T-helper 17 cell (primary cell): ENCODE data around the gene GRB10. TPM values are rescaled to one million over a fixed set of nuclear protein-coding genes. Genes with fewer than 3 reads are reported as not detected.
A peak's percentile ranks its signal among the peaks of the same experiment; 100 is the strongest.

Experiments used
- ATAC-seq: fragments of 150-1000 bp; cut with Tn5 transposase; 2 replicates; pipeline ENCODE4 v1.10.0; 2021; ENCODE audit warnings: mild to moderate bottlenecking, moderate library complexity
- DNase-seq, 3 donors: peaks; one replicate each; pipeline versions ENCODE4 v3.0.0 to v3.0.0-alpha.2; 2020 to 2021
- H3K9me3 ChIP-seq: one replicate; pipeline ENCODE4 v1.7.0; 2013; ENCODE audit warnings: low read length, mild to moderate bottlenecking; ENCODE audit not compliant: control insufficient read depth, poor library complexity, severe bottlenecking
- H3K27ac Mint-ChIP-seq: one replicate; pipeline ENCODE4 v1.8.0; 2022; ENCODE audit warnings: mild to moderate bottlenecking, moderate library complexity, mixed read lengths
- H3K27me3 Mint-ChIP-seq: one replicate; pipeline ENCODE4 v1.8.0; 2022; ENCODE audit warnings: mixed read lengths
- H3K36me3 Mint-ChIP-seq: one replicate; pipeline ENCODE4 v1.8.0; 2022; ENCODE audit warnings: low read depth, mixed read lengths
- H3K4me1 Mint-ChIP-seq: one replicate; pipeline ENCODE4 v1.8.0; 2022; ENCODE audit warnings: mild to moderate bottlenecking, mixed read lengths
- H3K4me3 Mint-ChIP-seq: one replicate; pipeline ENCODE4 v1.8.0; 2022; ENCODE audit warnings: mild to moderate bottlenecking, moderate library complexity, mixed read lengths
- total RNA-seq, 4 donors: library from RNA in 2 of 4; stranded (reverse) in 2 of 4; gene quantifications; one replicate each; pipeline ENCODE4 v1.2.3 and lab custom pipeline; 2022 to 2026

GRB10 gene
- total RNA-seq, 2 donors from 2014 or later, result 3.8 to 7.0 TPM

GRCh38 chr7:50814166-50814565 lies 31.5 kb upstream of the GRB10 start:
- ATAC-seq (no peak), DNase-seq (no peak)
- H3K27ac Mint-ChIP-seq, result no peak overlapping the region
- no peaks in the 10 kb centered on the region for H3K9me3 ChIP-seq
- no peak overlapping the region for H3K4me3 Mint-ChIP-seq
- H3K36me3 Mint-ChIP-seq, result no peaks in the 10 kb centered on the region
- peaks cover 10% of the 10 kb centered on the region for H3K27me3 Mint-ChIP-seq
- no peaks in the 10 kb centered on the region for H3K4me1 Mint-ChIP-seq

GRCh38 chr7:50812841-50813475 lies 30.3 kb upstream of the GRB10 start:
- H3K4me1 Mint-ChIP-seq, result no peaks in the 10 kb centered on the region
- H3K4me3 Mint-ChIP-seq, result no peak overlapping the region
- no peak for DNase-seq
- peaks cover 10% of the 10 kb centered on the region for H3K27me3 Mint-ChIP-seq
- H3K36me3 Mint-ChIP-seq, result no peaks in the 10 kb centered on the region
- H3K27ac Mint-ChIP-seq, result no peak overlapping the region
- ATAC-seq, result no peak
- no peaks in the 10 kb centered on the region for H3K9me3 ChIP-seq

GRCh38 chr7:50812094-50812493 lies 29.4 kb upstream of the GRB10 start:
- peak overlapping the region; percentile 8 for H3K27ac Mint-ChIP-seq
- H3K4me1 Mint-ChIP-seq, result no peaks in the 10 kb centered on the region
- ATAC-seq, result no peak
- peaks cover 10% of the 10 kb centered on the region for H3K27me3 Mint-ChIP-seq
- DNase-seq, result no peak
- H3K4me3 Mint-ChIP-seq, result no peak overlapping the region
- H3K36me3 Mint-ChIP-seq, result no peaks in the 10 kb centered on the region
- no peaks in the 10 kb centered on the region for H3K9me3 ChIP-seq

GRCh38 chr7:50808282-50808888 lies 25.7 kb upstream of the GRB10 start:
- H3K27me3 Mint-ChIP-seq, result peaks cover 15% of the 10 kb centered on the region
- no peaks in the 10 kb centered on the region for H3K9me3 ChIP-seq
- H3K4me1 Mint-ChIP-seq, result no peaks in the 10 kb centered on the region
- ATAC-seq (no peak), DNase-seq (no peak)
- no peaks in the 10 kb centered on the region for H3K36me3 Mint-ChIP-seq
- H3K4me3 Mint-ChIP-seq, result no peak overlapping the region
- H3K27ac Mint-ChIP-seq, result no peak overlapping the region

- peaks cover 18% of the 10 kb centered on the region for H3K27me3 Mint-ChIP-seq
- no peak for ATAC-seq
- H3K4me3 Mint-ChIP-seq, result no peak overlapping the region
- no peaks in the 10 kb centered on the region for H3K4me1 Mint-ChIP-seq
- H3K36me3 Mint-ChIP-seq, result no peaks in the 10 kb centered on the region
- no peak overlapping the region for H3K27ac Mint-ChIP-seq
- no peak for DNase-seq
- no peaks in the 10 kb centered on the region for H3K9me3 ChIP-seq
Observed at GRCh38 chr7:50807026-50807730, 24.5 kb upstream of the GRB10 start.

GRCh38 chr7:50806143-50806542 lies 23.4 kb upstream of the GRB10 start:
- Mint-ChIP-seq H3K27ac (no peak overlapping the region), H3K36me3 (no peaks in the 10 kb centered on the region), H3K4me1 (no peaks in the 10 kb centered on the region), H3K27me3 (peaks cover 26% of the 10 kb centered on the region), H3K4me3 (no peak overlapping the region)
- ATAC-seq (no peak), DNase-seq (no peak)
- no peaks in the 10 kb centered on the region for H3K9me3 ChIP-seq

GRCh38 chr7:50805447-50806125 lies 22.9 kb upstream of the GRB10 start:
- DNase-seq (no peak), ATAC-seq (no peak)
- peaks cover 28% of the 10 kb centered on the region for H3K27me3 Mint-ChIP-seq
- H3K36me3 Mint-ChIP-seq, result no peaks in the 10 kb centered on the region
- no peak overlapping the region for H3K27ac Mint-ChIP-seq
- H3K4me1 Mint-ChIP-seq, result no peaks in the 10 kb centered on the region
- no peak overlapping the region for H3K4me3 Mint-ChIP-seq
- no peaks in the 10 kb centered on the region for H3K9me3 ChIP-seq

GRCh38 chr7:50803359-50804337 lies 21.0 kb upstream of the GRB10 start:
- Mint-ChIP-seq H3K4me3 (no peak overlapping the region), H3K4me1 (no peaks in the 10 kb centered on the region), H3K27ac (no peak overlapping the region), H3K27me3 (peaks cover 34% of the 10 kb centered on the region), H3K36me3 (no peaks in the 10 kb centered on the region)
- ATAC-seq (no peak), DNase-seq (no peak)
- no peaks in the 10 kb centered on the region for H3K9me3 ChIP-seq

- H3K27ac Mint-ChIP-seq, result no peak overlapping the region
- DNase-seq (no peak), ATAC-seq (no peak)
- no peak overlapping the region for H3K4me3 Mint-ChIP-seq
- peaks cover 34% of the 10 kb centered on the region for H3K27me3 Mint-ChIP-seq
- H3K4me1 Mint-ChIP-seq, result no peaks in the 10 kb centered on the region
- H3K36me3 Mint-ChIP-seq, result no peaks in the 10 kb centered on the region
- no peaks in the 10 kb centered on the region for H3K9me3 ChIP-seq
Observed at GRCh38 chr7:50801907-50802306, 19.2 kb upstream of the GRB10 start.

- Mint-ChIP-seq H3K27me3 (peaks cover 41% of the 10 kb centered on the region), H3K4me3 (no peak overlapping the region), H3K27ac (no peak overlapping the region), H3K4me1 (no peaks in the 10 kb centered on the region), H3K36me3 (no peaks in the 10 kb centered on the region)
- no peak for ATAC-seq
- DNase-seq, result no peak
- H3K9me3 ChIP-seq, result no peaks in the 10 kb centered on the region
Observed at GRCh38 chr7:50799873-50800272, 17.2 kb upstream of the GRB10 start.

GRCh38 chr7:50798126-50798525 lies 15.4 kb upstream of the GRB10 start:
- ATAC-seq (no peak), DNase-seq (no peak)
- Mint-ChIP-seq H3K4me3 (no peak overlapping the region), H3K36me3 (no peaks in the 10 kb centered on the region), H3K27ac (no peak overlapping the region), H3K27me3 (peaks cover 49% of the 10 kb centered on the region), H3K4me1 (no peaks in the 10 kb centered on the region)
- no peaks in the 10 kb centered on the region for H3K9me3 ChIP-seq

GRCh38 chr7:50795831-50796230 lies 13.1 kb upstream of the GRB10 start:
- Mint-ChIP-seq H3K36me3 (no peaks in the 10 kb centered on the region), H3K4me1 (peaks cover 4% of the 10 kb centered on the region), H3K27ac (no peak overlapping the region), H3K27me3 (peaks cover 47% of the 10 kb centered on the region), H3K4me3 (no peak overlapping the region)
- ATAC-seq, result no peak
- H3K9me3 ChIP-seq, result no peaks in the 10 kb centered on the region
- DNase-seq, result no peak
